HepG2 (cell line): ENCODE measurements around the gene SFXN5. TPM values are rescaled to one million over a fixed set of nuclear protein-coding genes. Genes with fewer than 3 reads are reported as not detected.

Experiments
- ARNTL ChIP-seq: sonication (generic); formaldehyde crosslinking; IDR thresholded peaks from 2 replicates; pipeline ENCODE4 v1.4.0; 2020; ENCODE audit warnings: mild to moderate bottlenecking, missing genetic modification reagents
- DMAP1 ChIP-seq: IDR thresholded peaks from 2 replicates; pipeline ENCODE4 v1.6.1; 2016
- FOXC1 ChIP-seq: sonication (generic); formaldehyde crosslinking; IDR thresholded peaks from 2 replicates; pipeline ENCODE4 v1.8.0; 2022; ENCODE audit warnings: mild to moderate bottlenecking, missing genetic modification reagents, borderline replicate concordance
- GABPB1 ChIP-seq: IDR thresholded peaks from 2 replicates; pipeline ENCODE4 v1.6.1; 2016; ENCODE audit warnings: mild to moderate bottlenecking, missing genetic modification reagents, moderate library complexity, missing compliant biosample characterization
- GLI4 ChIP-seq: sonication (generic); formaldehyde crosslinking; IDR thresholded peaks from 2 replicates; pipeline ENCODE4 v1.5.1; 2020; ENCODE audit warnings: missing genetic modification reagents, mild to moderate bottlenecking, moderate library complexity, borderline replicate concordance
- PBX2 ChIP-seq: IDR thresholded peaks from 2 replicates; pipeline ENCODE4 v1.6.1; 2016; ENCODE audit warnings: control low read depth
- PLSCR1 ChIP-seq: sonication (generic); formaldehyde crosslinking; IDR thresholded peaks from 2 replicates; pipeline ENCODE4 v1.5.0; 2020; ENCODE audit warnings: missing genetic modification reagents, mild to moderate bottlenecking, borderline replicate concordance
- RBM39 ChIP-seq: fragments of 200-400 bp; formaldehyde crosslinking; IDR thresholded peaks from one replicate; pipeline ENCODE4 v1.6.1; 2018; ENCODE audit warnings: antibody characterized with exemption, mild to moderate bottlenecking, low read depth, low read length; ENCODE audit not compliant: poor library complexity, severe bottlenecking
- SMYD3 ChIP-seq: sonication (generic); formaldehyde crosslinking; IDR thresholded peaks from 2 replicates; pipeline ENCODE4 v1.8.1; 2023; ENCODE audit warnings: mild to moderate bottlenecking, missing genetic modification reagents
- STAT6 ChIP-seq: sonication (generic); formaldehyde crosslinking; IDR thresholded peaks from 2 replicates; pipeline ENCODE4 v1.4.0; 2020; ENCODE audit warnings: missing genetic modification reagents, mild to moderate bottlenecking, borderline replicate concordance
- TFE3 ChIP-seq: IDR thresholded peaks from 2 replicates; pipeline ENCODE4 v1.6.1; 2016
- ZBTB38 ChIP-seq: sonication (generic); formaldehyde crosslinking; IDR thresholded peaks from 2 replicates; pipeline ENCODE4 v1.5.1; 2020; ENCODE audit warnings: mild to moderate bottlenecking, missing genetic modification reagents
- ZFAT ChIP-seq: sonication (generic); formaldehyde crosslinking; conservative IDR thresholded peaks from 2 replicates; pipeline ENCODE4 v1.8.1; 2023; ENCODE audit warnings: missing genetic modification reagents, inconsistent platforms
- ZHX1 ChIP-seq: sonication (generic); formaldehyde crosslinking; IDR thresholded peaks from 2 replicates; pipeline ENCODE4 v1.8.1; 2022; ENCODE audit warnings: low read depth, mild to moderate bottlenecking, missing genetic modification reagents
- ZMYM2 ChIP-seq: sonication (generic); formaldehyde crosslinking; IDR thresholded peaks from 2 replicates; pipeline ENCODE4 v1.8.0; 2022; ENCODE audit warnings: mild to moderate bottlenecking, missing genetic modification reagents
- ZNF678 ChIP-seq: sonication (generic); formaldehyde crosslinking; IDR thresholded peaks from 2 replicates; pipeline ENCODE4 v1.4.0; 2020; ENCODE audit warnings: mild to moderate bottlenecking, missing genetic modification reagents
- polyA plus RNA-seq, 8 experiments: library from polyadenylated mRNA; depleted of rRNA in 3 of 8; stranded (reverse) in 7 of 8; unstranded in 1 of 8; fragments of >200 nt; fragmentation: Illumina TruSeq in 4 of 8; extraction: Trizol in 4 of 8; gene quantifications; 2 replicates each; pipeline versions ENCODE4 v1.2.1 to v1.2.3, GENCODE V29; 2011 to 2016; ENCODE audit warnings: low read depth in 4 of 8, missing spikeins in 1 of 8, mixed read lengths in 1 of 8; ENCODE audit not compliant: insufficient read depth in 1 of 8
- total RNA-seq, 5 experiments: library from RNA; depleted of rRNA; stranded (reverse); fragments of >200 nt; fragmentation: Illumina TruSeq; extraction: Trizol; gene quantifications; 2 replicates each; pipeline ENCODE4 v1.2.3, GENCODE V29; 2016; ENCODE audit warnings: low read depth in 1 of 5
- TF ChIP-seq, protein P1 (sequence below): sonication (generic); formaldehyde crosslinking; IDR thresholded peaks from 2 replicates; pipeline ENCODE4 v1.9.0; 2021; ENCODE audit warnings: missing genetic modification reagents, borderline replicate concordance

The SFXN5 gene
- total and polyA plus RNA-seq, 2 of the 13 experiments (the other 11 are each of a cell fraction or from before 2014, with no cell fraction given) = 34.9 to 37.4 TPM

GRCh38 chr2:73020657-73021370, 50.7 kb downstream of the SFXN5 start (continued):
- TF ChIP-seq GLI4 = no peak; the same call in 1 of the 2 replicates
- TF ChIP-seq SMYD3 (CRISPR knock-in tag) = no peak
- no peak for TF ChIP-seq STAT6
- TF ChIP-seq ZHX1 (CRISPR knock-in tag) = 0 out of 2 replicates have a peak, but pooled peaks have one; percentile 34
- TF ChIP-seq ZBTB38 (CRISPR knock-in tag) = no peak; the same call in 1 of the 2 replicates
- TF ChIP-seq DMAP1 (CRISPR knock-in tag) = no peak
- no peak for TF ChIP-seq FOXC1 (CRISPR knock-in tag)
- TF ChIP-seq, protein P1, sequence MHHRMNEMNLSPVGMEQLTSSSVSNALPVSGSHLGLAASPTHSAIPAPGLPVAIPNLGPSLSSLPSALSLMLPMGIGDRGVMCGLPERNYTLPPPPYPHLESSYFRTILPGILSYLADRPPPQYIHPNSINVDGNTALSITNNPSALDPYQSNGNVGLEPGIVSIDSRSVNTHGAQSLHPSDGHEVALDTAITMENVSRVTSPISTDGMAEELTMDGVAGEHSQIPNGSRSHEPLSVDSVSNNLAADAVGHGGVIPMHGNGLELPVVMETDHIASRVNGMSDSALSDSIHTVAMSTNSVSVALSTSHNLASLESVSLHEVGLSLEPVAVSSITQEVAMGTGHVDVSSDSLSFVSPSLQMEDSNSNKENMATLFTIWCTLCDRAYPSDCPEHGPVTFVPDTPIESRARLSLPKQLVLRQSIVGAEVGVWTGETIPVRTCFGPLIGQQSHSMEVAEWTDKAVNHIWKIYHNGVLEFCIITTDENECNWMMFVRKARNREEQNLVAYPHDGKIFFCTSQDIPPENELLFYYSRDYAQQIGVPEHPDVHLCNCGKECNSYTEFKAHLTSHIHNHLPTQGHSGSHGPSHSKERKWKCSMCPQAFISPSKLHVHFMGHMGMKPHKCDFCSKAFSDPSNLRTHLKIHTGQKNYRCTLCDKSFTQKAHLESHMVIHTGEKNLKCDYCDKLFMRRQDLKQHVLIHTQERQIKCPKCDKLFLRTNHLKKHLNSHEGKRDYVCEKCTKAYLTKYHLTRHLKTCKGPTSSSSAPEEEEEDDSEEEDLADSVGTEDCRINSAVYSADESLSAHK (CRISPR knock-in tag) = no peak
- no peak for TF ChIP-seq RBM39
- no peak for TF ChIP-seq ZNF678
- peak; percentile 34; the same call in 1 of the 2 replicates for TF ChIP-seq GABPB1 (CRISPR knock-in tag)
- TF ChIP-seq ARNTL = peak; percentile 97
- no peak for TF ChIP-seq PBX2 (CRISPR knock-in tag)
- no peak; the same call in 1 of the 2 replicates for TF ChIP-seq ZMYM2 (CRISPR knock-in tag)
- peak; percentile 93 for TF ChIP-seq TFE3 (CRISPR knock-in tag)
- TF ChIP-seq PLSCR1 (CRISPR knock-in tag) = no peak
- TF ChIP-seq ZFAT (CRISPR knock-in tag) = no peak
